GM19397 (cell line): ENCODE results near the gene IL1RAP.
"Not testable (repeated sequence)": the region's sequence is repeated elsewhere in the genome, so short reads cannot be mapped to it uniquely, and the experiment has no call there.

Experiments used
- ATAC-seq: cut with Tn5 transposase; IDR thresholded peaks from one replicate; pipeline ENCODE4 v1.9.1; 2021; ENCODE audit warnings: mild to moderate bottlenecking, moderate library complexity; ENCODE audit not compliant: unreplicated experiment

Gene IL1RAP

GRCh38 chr3:190645932-190646460 is 132.1 kb downstream of the IL1RAP start:
- ATAC-seq = no peak

DNA sequence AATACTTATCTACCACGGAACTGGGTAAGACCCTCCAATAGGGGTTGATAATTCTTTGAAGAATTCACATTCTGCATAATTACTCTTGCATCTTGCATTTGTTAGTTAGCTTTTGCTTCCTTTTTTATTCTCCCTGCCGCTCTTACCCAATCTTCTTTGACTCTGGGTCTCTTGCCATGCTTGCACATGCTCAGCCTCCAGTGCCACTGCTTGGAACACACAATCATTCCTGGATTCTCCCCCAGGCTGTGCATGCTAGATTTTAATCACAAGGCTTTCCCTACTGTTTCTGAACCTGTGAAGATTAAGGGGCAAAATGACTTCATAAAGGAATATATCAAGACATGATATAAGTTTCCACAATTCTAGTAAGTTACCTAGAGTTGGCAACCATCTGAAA is 133.1 kb downstream of the IL1RAP start:
- ATAC-seq = no peak

DNA sequence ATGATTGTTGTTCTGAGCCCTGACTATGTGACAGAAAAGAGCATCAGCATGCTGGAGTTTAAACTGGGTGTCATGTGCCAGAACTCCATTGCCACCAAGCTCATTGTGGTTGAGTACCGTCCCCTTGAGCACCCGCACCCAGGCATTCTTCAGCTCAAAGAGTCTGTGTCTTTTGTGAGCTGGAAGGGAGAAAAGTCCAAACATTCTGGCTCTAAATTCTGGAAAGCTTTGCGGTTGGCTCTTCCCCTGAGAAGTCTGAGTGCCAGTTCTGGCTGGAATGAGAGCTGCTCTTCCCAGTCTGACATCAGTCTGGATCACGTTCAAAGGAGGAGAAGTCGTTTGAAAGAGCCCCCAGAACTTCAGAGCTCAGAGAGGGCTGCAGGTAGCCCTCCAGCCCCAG is 142.0 kb downstream of the IL1RAP start:
- ATAC-seq = no peak

DNA sequence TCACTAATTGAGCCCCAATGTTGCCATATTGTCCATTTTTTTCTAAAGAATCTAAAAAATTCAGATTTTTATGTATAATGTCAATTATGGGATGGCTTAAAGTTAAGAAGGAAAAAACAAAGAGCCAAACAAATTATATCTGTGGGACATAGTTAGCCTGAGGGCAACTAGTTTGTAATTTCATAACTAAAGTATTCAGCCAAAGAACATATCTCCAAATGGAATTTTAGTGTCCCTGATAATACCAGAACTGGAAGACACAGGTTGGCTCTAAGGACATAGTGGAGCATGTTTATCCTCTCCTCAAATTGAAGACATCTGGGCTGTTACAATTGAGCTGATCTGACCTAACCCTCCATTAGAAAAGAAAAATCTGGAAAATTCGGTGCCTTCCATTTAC is 144.2 kb downstream of the IL1RAP start:
- ATAC-seq = no peak

GRCh38 chr3:190666821-190667220 is 152.9 kb downstream of the IL1RAP start:
- ATAC-seq = no peak

- no peak for ATAC-seq
Measured at GRCh38 chr3:190671658-190672057, 157.8 kb downstream of the IL1RAP start.

- no peak for ATAC-seq
Measured at GRCh38 chr3:190673148-190673547, 159.3 kb downstream of the IL1RAP start.

DNA sequence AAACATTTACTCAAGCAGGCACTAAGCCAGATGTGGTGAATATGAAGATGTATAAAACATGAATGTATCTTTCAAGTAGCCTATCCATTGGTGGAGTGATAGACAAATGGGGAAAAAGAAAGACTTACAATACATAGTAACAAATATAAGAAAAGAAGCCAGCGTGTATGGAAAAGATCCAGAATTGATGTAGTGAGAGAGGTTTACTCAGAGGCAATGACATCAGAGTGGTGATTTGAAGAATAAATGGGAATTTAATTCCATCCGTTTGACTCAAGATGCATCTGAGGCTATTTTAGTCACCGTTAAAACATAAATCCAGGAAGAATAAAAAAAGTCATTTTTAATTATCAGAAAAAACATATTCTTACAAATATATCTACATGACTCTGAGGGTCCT is 162.6 kb downstream of the IL1RAP start:
- no peak for ATAC-seq

DNA sequence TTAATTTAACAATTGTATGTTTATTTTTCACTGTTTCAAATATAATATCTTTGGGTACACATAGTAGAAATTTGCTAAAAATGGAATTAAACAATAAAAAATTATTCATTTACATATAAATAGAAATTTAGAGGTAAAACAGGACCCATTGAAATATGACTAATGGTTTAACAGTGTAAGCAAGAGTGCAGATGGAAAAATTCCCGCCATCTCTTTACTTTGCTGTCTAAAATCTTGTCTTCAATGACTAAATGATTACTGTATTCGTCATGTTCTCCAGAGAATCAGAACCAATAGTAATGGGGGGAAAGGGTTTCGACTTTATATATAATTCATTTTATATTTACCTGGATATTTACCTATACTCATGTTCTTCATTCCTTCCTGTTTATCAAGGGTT is 163.1 kb downstream of the IL1RAP start:
- no peak for ATAC-seq

DNA sequence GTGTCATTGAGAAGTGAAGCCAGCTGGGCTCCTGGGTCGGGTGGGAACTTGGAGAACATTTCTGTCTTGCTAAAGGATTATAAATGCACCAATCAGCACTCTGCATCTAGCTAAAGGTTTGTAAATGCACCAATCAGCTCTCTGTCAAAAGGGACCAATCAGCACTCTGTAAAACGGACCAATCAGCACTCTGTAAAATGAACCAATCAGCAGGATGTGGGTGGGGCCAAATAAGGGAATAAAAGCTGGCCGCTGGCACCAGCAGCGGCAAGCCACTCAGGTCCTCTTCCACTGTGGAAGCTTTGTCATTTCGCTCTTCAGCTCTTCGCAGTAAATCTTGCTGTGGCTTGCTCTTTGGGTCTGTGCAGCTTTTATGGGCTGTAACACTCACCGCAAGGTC is 164.0 kb downstream of the IL1RAP start:
- not testable (repeated sequence) for ATAC-seq

- ATAC-seq = no peak
Measured at GRCh38 chr3:190680691-190681090, 166.8 kb downstream of the IL1RAP start.

DNA sequence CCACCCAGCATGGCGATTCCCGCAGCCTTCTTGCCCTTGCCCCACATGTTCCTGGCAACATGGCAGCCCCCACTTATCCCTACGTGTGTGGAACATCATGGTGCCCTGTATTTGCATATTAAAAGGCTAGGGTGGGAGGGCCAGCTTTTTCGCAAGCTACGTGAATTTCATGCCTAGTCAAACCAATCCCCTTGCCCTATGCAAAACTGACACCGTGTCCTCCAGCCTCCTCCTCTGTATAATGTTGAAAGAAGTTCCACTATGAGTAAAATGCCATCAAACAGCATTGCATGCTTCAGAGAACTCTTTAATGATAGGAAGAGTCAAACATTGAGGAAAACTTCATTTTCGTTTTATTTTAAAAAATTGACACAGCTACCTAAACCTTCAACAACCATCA is 170.9 kb downstream of the IL1RAP start:
- ATAC-seq = no peak

GRCh38 chr3:190686011-190686410 is 172.1 kb downstream of the IL1RAP start:
- no peak for ATAC-seq

- ATAC-seq = no peak
Measured at GRCh38 chr3:190690246-190690645, 176.4 kb downstream of the IL1RAP start.

GRCh38 chr3:190692256-190692655 is 178.4 kb downstream of the IL1RAP start:
- no peak for ATAC-seq

DNA sequence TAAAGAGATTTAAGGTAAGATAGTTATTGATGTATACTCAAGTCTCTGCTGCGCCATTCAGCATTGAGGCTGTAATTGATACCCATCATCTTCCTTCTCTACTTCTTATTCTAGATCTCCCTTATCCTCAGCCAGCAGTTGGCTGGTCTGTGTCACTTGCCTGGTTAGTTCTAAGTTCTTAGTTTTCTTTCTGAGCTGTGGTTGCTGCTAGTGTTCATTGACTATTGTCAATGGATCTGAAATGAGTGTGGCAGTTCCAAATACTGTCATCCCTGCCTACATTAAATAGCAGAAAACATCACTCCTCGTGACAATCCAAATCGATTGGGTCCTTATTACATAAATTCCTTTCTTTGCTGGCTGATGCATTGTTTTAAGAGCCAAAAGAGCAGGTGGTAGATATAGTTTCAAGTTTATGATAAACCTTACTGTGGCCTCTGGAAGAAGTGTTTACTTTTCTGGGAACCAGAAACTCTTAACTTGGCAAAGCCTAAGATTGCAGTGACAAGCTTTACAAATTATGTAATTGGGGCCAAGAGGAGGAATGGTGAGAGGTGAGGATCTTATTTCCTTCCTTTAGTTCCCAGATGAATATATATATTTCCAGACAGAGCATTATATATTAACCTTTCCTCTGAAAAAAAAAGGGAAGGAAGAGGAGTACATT is 180.6 kb downstream of the IL1RAP start:
- no peak for ATAC-seq

- no peak for ATAC-seq
Measured at GRCh38 chr3:190695225-190695624, 181.3 kb downstream of the IL1RAP start.

DNA sequence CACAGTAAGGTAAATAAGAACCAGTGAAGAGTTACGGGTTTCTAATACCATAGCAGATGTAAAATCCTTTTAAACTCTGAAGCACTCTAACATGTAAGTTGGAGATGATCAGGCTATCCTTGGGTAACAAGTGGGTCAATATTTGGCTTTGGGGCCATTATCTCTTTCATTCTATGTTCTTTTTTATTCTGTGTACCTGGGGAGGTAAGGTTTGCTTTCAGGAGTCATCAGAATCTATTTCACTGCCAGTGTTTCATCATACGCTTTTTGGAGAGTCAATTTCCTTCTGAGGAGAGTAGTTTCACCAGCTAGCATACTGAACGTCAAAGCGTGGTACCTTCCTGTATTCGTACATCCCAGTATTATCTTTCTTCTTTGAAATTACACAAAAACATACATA is 182.1 kb downstream of the IL1RAP start:
- no peak for ATAC-seq

GRCh38 chr3:190696777-190697501 is 183.1 kb downstream of the IL1RAP start:
- no peak for ATAC-seq

DNA sequence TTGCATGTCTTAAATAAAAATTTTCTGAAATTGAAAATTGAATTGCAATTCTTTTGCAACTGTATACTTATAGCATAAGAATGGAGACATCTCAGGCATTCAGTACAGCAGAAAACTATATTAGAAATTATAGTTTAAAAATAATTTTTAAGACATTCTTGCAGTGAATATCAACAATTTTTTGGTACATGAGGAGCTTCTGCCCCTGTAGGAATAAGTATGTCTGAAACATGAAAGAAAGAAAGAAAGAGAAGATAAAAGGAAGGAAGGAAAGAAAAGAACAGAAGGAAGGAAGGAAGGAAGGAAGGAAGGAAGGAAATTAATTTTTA is 183.6 kb downstream of the IL1RAP start:
- ATAC-seq = no peak

DNA sequence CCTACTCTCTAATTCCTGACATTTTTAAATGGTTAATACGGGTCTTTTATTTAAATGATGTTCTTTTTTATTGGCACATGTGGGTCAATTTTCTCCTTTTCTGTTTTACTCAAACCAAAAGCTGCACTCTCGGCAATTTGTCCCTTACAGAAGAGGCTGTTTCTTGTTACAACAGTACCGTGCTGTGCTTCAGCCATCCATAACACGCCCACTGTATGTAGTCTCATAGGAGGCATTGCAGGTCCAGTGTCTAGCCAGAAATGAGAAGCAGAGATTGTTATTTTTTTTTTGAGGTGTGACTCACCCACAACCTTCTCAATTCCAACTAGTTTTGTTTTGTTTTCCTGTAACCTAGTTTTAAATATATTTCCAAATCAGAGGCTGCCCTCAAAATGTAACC is 184.0 kb downstream of the IL1RAP start:
- no peak for ATAC-seq

GRCh38 chr3:190699776-190700175 is 185.9 kb downstream of the IL1RAP start:
- no peak for ATAC-seq
